ENCODE results near the gene NAALADL1.

DNA sequence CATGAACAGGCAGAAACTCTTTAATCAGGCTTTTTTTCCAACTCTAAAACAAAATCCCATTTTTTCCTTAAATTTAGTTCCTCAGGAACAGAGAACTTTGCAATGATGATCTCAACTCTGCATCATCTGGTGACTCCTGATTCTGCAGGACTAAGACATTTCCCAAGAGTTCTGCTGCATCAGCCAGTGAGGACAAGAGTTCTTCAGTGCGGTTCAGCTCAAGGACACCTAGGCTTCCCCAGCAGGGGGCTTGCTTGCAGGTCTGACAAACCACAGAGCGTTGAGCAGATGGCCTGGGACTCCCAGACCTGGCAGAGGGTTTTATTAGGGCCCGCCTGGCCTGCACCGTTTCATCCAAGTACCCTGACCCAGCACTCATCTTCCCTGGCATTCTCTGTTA, 19.1 kb upstream of the NAALADL1 start:
- TF ChIP-seq POLR2A (IDR thresholded peaks at IDR 0.05), result no peak
- no peak for TF ChIP-seq CTCF (IDR thresholded peaks at IDR 0.05)
